Thyroid gland (tissue), 4 donors: ENCODE data around the gene SSX2IP.

ENCODE experiments used
- POLR2A ChIP-seq, 2 donors: fragments of 450-650 bp; IDR thresholded peaks; one replicate each; pipeline ENCODE4 v1.6.1; 2017; ENCODE audit warnings: antibody characterized with exemption in 2 of 2, mild to moderate bottlenecking in 2 of 2, moderate library complexity in 1 of 2
- TF ChIP-seq, protein P1 (sequence below), 6 experiments: fragments of 200-600 bp in 3 of 6; fragments of 450-650 bp in 3 of 6; sonication (generic) in 3 of 6; IDR thresholded peaks; one replicate each; pipeline ENCODE4 v1.5.1; 2016 to 2019; ENCODE audit warnings: antibody characterized with exemption in 6 of 6, mild to moderate bottlenecking in 2 of 6, inconsistent platforms in 1 of 6, moderate library complexity in 1 of 6

DNA sequence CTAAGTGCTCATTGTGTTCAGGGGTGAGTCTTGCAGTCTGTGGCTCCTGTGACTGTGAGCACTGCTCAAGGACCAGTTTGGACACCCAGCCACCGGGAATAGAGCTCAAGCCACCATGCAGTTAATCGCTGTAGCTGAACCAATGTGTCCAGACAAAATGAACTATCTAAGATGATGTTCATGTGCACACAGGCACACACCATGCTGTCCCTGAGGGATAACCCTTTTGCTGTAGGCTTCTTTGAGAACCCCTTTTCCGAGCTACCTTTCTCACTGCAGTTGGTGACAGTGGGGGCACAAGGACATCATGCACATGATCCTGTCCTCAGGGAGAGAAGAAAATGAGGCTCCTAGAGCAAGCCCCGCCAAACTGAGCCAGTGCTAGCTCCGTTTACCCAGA lies 65.4 kb downstream of the SSX2IP start:
- TF ChIP-seq, protein P1, sequence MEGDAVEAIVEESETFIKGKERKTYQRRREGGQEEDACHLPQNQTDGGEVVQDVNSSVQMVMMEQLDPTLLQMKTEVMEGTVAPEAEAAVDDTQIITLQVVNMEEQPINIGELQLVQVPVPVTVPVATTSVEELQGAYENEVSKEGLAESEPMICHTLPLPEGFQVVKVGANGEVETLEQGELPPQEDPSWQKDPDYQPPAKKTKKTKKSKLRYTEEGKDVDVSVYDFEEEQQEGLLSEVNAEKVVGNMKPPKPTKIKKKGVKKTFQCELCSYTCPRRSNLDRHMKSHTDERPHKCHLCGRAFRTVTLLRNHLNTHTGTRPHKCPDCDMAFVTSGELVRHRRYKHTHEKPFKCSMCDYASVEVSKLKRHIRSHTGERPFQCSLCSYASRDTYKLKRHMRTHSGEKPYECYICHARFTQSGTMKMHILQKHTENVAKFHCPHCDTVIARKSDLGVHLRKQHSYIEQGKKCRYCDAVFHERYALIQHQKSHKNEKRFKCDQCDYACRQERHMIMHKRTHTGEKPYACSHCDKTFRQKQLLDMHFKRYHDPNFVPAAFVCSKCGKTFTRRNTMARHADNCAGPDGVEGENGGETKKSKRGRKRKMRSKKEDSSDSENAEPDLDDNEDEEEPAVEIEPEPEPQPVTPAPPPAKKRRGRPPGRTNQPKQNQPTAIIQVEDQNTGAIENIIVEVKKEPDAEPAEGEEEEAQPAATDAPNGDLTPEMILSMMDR (IDR thresholded peaks at IDR 0.05) = no peak
- TF ChIP-seq POLR2A (IDR thresholded peaks at IDR 0.05) = no peak
